ENCODE data around the gene GSG1.

GRCh38 chr12:13142747-13143146, 39.3 kb upstream of the GSG1 start:
- no peak for TF ChIP-seq EP300 (IDR thresholded peaks at IDR 0.05)
- no peak for TF ChIP-seq CTCF (IDR thresholded peaks at IDR 0.05)
- TF ChIP-seq POLR2A (IDR thresholded peaks at IDR 0.05), result no peak
